GM10266 (cell line): Measurements from ENCODE around the gene SYMPK.

ENCODE experiments used
- DNase-seq: peaks from one replicate; pipeline ENCODE4 v3.0.0; 2012; ENCODE audit errors: extremely low spot score
- CTCF ChIP-seq: IDR thresholded peaks from 2 replicates; pipeline ENCODE4 v1.5.1; 2012; ENCODE audit warnings: mild to moderate bottlenecking, low read depth; ENCODE audit not compliant: control insufficient read depth, insufficient read depth; ENCODE audit errors: missing control alignments

The SYMPK gene

DNA sequence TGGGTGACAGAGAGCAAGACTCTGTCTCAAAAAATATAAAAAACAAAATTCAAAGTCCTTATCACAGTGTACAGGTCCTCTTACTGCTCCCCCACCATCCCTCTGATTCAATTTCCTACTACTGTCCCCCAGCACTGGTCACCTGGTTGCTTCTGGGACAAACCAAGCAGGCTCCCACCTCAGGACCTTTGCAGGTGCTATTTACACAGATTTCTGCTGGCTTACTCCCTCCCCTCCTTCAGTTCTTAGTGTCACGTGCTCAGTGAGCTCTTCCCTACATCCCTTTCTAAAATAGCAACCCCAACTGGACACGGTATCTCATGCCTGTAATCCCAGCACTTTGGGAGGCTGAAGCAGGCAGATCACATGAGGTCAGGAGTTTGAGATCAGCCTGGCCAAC is 17.0 kb upstream of the SYMPK start:
- no peak for TF ChIP-seq CTCF
- no peak for DNase-seq

DNA sequence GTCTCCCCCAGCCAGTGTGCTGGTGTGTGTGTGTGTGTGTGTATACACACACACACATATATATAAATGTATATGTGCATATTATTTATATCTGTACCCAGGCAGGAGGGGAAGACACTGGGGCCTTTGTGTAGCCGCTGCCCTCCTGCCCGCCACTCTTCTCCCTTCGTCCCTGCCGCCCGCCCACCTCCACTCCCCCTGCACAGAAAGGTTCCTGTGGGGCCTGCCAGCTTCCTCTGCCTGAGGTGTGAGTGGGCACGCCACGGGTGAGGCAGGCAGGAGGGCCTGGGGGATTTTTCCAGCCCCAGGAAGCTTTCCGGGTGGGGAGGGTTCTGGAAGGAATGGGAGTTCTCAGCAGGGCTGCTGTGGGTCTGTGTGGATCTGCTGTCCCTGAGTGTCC is 16.1 kb upstream of the SYMPK start:
- no peak for DNase-seq
- no peak for TF ChIP-seq CTCF

DNA sequence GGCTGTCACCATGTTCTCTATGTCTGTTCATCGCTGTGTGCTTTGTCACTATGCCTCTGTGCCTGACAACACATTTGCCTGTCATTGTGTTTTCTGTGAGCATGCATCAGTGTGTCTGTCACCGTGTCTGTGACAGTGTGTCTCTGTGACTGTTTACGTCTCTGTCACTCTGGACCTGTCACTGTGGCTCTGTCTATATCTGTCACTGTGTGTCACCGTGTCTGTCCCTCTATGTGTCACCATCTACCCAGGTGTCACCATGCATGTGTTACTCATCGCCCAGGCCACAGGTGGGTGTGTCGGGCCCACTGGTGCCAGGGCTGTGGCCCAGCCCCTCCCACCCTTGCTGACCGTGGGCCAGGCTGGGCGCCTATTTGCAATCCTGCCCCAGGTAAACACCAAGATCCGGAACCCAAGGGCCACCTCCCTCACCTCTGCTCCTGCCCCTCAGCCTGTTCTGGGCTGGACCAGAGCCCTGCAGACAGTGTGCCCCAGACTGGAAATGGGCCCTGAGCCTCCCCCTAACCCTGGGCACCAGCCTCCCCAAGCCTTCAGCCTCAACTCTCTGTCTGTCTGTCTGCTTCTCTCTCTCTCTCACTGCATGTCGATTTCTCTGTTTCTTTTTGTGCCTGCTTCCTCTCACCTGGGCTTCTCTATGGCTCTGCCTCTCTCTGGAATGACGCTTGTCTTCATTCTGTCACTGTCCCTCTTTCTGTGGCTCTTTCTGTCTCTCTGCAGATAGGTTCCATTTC is 15.3 kb upstream of the SYMPK start:
- DNase-seq, result no peak
- no peak for TF ChIP-seq CTCF

DNA sequence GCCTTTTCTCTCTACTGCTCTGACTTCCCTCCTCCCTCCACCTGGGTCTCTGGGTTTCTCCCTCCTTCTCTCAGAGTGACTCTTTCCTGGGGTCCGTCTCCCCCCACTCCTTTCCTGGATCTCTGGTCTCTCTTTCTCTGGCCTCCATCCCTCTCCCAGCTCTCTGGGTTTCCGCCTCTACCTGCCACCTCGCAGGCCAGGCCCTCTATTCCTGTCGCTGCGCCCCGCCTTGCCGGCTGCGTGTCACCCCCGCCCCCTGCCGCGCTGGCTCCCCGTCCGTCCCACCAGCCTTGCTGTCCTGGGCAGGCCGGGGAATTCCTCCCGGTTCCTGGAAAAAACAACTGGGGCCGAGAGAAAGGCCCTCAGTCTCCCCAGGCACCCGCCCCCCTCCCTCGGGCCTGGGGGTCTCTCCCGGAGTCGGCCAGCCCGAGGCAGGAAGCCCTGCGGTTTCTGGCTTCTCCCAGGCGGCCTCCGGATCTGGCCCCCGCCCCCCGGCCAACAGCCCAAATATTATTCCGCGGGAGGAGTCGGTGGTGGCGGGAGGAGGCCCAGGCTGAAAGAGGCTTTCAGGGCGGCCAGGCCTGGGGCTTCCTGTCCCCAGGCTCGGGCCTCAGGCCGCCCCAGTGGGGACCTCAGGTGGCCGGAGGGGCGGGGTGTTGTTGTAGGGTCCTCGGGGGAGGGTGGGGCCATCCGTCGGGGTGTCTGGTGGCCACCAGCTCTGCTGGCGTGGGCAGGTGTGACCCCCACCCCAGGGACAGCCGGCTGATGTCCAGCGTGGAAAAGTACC is 13.7 kb upstream of the SYMPK start:
- no peak for TF ChIP-seq CTCF
- peak; percentile 73 for DNase-seq

DNA sequence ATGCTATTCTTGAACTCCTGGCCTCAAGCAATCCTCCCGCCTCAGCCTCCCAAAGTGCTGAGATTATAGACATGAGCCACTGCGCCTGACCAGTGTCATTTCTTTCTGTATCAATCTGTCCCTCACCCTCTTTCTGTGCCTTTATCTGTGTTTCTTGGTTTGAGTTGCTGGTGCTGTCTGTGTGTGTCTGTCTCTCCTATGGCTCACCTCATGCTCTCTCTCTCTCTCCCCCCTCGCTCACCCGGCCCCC is 13.1 kb upstream of the SYMPK start:
- peak; percentile 80 for DNase-seq
- no peak for TF ChIP-seq CTCF

GRCh38 chr19:45874620-45874966 is 11.6 kb upstream of the SYMPK start:
- no peak for DNase-seq
- no peak for TF ChIP-seq CTCF

DNA sequence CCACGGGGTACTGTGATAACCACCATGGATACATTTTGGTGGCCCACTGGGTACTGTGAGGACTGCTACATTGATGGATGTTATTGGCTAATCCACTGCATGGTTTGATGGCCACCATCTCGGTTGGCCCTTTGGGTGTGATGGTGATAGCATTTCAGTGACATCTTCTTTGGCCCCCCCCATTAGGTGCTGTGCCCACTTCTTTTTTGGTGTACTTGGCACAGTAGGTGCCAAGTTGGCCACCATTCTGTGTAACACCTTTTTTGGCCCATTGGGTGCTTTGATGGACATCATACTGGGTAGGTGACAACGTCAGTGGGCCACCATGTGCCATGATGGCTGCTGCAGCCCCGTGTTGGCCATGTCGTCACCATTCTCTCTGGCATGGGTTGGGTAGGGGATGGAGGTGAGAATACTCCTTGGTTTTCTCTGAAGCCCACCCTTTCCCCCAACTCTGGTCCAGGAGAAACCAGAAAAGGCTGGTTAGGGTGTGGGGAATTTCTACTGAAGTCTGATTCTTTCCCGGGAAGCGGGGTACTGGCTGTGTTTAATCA is 10.3 kb upstream of the SYMPK start:
- no peak for TF ChIP-seq CTCF
- DNase-seq, result no peak
